22Rv1 (cell line): ENCODE results near the gene ULK2.

ENCODE experiments used
- CTCF ChIP-seq: fragments of 450-650 bp; IDR thresholded peaks from 2 replicates; pipeline ENCODE4 v1.5.1; 2017; ENCODE audit warnings: mild to moderate bottlenecking
- ZFX ChIP-seq: fragments of 450-650 bp; IDR thresholded peaks from 2 replicates; pipeline ENCODE4 v1.6.1; 2017; ENCODE audit warnings: antibody characterized with exemption, borderline replicate concordance

- no peak for TF ChIP-seq CTCF
- TF ChIP-seq ZFX = no peak
Observed at GRCh38 chr17:19911033-19911432, 43.3 kb upstream of the ULK2 start.
